Osteocyte (in vitro differentiated cells): Measurements from ENCODE around the gene DYNC1LI2. TPM values are rescaled to one million over a fixed set of nuclear protein-coding genes. Genes with fewer than 3 reads are reported as not detected.

ENCODE experiments used
- DNase-seq: peaks from one replicate; pipeline ENCODE4 v3.0.0; 2021; ENCODE audit warnings: mixed read lengths; ENCODE audit not compliant: unreplicated experiment; ENCODE audit errors: extremely low spot score
- H3K27ac Mint-ChIP-seq: one replicate; pipeline ENCODE4 v1.8.0; 2021; ENCODE audit warnings: mild to moderate bottlenecking, mixed read lengths; ENCODE audit not compliant: unreplicated experiment
- H3K27me3 Mint-ChIP-seq: one replicate; pipeline ENCODE4 v1.8.0; 2021; ENCODE audit warnings: mixed read lengths; ENCODE audit not compliant: unreplicated experiment
- H3K36me3 Mint-ChIP-seq: one replicate; pipeline ENCODE4 v1.8.0; 2021; ENCODE audit warnings: mixed read lengths; ENCODE audit not compliant: unreplicated experiment
- H3K4me1 Mint-ChIP-seq: one replicate; pipeline ENCODE4 v1.8.0; 2021; ENCODE audit warnings: mixed read lengths; ENCODE audit not compliant: unreplicated experiment
- H3K4me3 Mint-ChIP-seq: one replicate; pipeline ENCODE4 v1.8.0; 2021; ENCODE audit warnings: mild to moderate bottlenecking, moderate library complexity, mixed read lengths; ENCODE audit not compliant: unreplicated experiment
- H3K9me3 Mint-ChIP-seq: one replicate; pipeline ENCODE4 v1.8.0; 2021; ENCODE audit warnings: mixed read lengths; ENCODE audit not compliant: unreplicated experiment
- total RNA-seq: library from RNA; stranded (reverse); gene quantifications from 2 replicates; pipeline ENCODE4 v1.2.1, GENCODE V29; 2021
- TF ChIP-seq, protein P1 (sequence below): fragments of 200-600 bp; sonication (generic); IDR thresholded peaks from 2 replicates; pipeline ENCODE4 v1.5.0; 2021; ENCODE audit warnings: antibody characterized with exemption, mild to moderate bottlenecking, moderate library complexity

Gene DYNC1LI2
- total RNA-seq, 1 donor from 2014 or later: 151 TPM

DNA sequence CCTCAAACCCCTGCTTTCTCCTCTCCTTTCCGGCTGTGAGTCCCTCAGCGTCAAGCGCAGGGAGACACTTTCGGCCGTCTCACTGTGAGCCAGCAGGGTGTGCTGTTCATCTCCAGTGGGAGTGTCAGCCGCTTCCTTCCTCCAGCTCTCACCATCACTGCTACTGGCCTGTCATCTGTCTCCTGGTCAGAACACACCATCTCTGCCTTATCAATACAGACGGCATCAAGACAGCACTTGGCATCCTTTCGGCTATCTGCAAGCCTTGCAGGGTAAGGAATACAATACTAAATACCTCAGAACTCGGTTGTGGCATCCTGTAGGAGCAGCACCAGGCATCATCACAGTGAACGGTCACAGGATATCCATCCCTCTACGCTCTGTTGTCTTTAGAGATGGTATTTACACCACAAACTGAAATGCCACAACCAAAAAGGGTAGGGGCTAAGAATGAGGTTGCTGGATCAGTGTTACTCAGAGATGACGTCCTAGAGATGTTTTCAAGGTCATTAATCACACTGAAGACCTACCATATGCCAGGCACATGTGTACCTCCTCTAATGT lies 34.2 kb downstream of the DYNC1LI2 start:
- Mint-ChIP-seq H3K36me3 (peaks cover 20% of the 10 kb centered on the region), H3K9me3 (no peaks in the 10 kb centered on the region), H3K27me3 (no peaks in the 10 kb centered on the region), H3K27ac (no peak overlapping the region), H3K4me1 (peaks cover 7% of the 10 kb centered on the region), H3K4me3 (no peak overlapping the region)
- no peak for DNase-seq
- TF ChIP-seq, protein P1, sequence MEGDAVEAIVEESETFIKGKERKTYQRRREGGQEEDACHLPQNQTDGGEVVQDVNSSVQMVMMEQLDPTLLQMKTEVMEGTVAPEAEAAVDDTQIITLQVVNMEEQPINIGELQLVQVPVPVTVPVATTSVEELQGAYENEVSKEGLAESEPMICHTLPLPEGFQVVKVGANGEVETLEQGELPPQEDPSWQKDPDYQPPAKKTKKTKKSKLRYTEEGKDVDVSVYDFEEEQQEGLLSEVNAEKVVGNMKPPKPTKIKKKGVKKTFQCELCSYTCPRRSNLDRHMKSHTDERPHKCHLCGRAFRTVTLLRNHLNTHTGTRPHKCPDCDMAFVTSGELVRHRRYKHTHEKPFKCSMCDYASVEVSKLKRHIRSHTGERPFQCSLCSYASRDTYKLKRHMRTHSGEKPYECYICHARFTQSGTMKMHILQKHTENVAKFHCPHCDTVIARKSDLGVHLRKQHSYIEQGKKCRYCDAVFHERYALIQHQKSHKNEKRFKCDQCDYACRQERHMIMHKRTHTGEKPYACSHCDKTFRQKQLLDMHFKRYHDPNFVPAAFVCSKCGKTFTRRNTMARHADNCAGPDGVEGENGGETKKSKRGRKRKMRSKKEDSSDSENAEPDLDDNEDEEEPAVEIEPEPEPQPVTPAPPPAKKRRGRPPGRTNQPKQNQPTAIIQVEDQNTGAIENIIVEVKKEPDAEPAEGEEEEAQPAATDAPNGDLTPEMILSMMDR: peak; percentile 43

DNA sequence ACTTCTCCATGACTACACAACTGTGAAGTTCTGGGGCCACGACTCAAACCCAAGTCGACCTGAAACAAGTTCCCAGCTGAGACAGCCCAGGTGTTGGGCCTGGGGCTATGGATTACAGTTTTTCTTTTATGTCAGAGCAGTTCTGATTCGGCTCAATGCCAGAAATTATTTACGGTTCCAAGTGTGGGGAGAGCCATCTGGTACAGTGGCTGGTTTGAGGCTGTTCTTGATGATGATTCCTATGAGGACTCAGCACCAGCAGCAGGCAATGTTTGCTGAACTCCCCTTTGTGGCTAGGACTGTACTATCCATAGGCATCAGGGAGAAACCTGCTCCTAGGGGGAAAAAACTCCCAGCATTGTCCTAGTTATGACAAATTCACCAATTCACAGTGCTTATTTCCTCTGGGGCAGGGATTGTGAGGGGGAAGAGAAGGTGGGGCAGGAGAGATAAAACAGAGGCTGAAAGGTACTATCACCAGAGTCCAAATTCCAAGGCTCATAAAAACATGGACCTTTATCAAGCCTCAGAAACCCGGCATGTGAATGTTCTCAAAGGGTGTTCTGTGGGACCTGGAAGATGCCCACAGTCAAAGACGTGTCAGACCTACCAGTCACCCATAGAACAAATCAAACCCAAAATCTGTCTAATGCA lies 36.6 kb downstream of the DYNC1LI2 start:
- peaks cover 4% of the 10 kb centered on the region for H3K4me1 Mint-ChIP-seq
- H3K27ac Mint-ChIP-seq: no peak overlapping the region
- TF ChIP-seq, protein P1: no peak
- DNase-seq: no peak
- no peak overlapping the region for H3K4me3 Mint-ChIP-seq
- H3K27me3 Mint-ChIP-seq: peaks cover 3% of the 10 kb centered on the region
- H3K36me3 Mint-ChIP-seq: peaks cover 8% of the 10 kb centered on the region
- no peaks in the 10 kb centered on the region for H3K9me3 Mint-ChIP-seq

DNA sequence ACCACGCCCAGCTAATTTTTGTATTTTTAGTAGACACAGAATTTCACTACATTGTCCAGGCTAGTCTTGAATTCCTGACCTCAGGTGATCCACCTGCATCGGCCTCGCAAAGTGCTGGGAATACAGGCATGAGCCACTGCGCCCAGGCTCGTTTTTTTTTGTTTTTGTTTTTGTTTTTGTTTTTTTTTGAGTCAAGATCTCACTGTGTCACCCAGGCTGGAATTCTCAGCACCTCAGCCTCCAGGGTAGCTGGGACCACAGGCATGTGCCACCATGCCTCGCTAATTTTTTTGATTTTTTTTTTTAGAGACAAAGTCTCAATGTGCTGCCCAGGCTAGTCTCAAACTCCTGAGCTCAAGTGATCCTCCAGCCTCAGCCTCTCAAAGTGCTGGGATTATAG lies 37.3 kb downstream of the DYNC1LI2 start:
- peaks cover 3% of the 10 kb centered on the region for H3K27me3 Mint-ChIP-seq
- H3K27ac Mint-ChIP-seq: no peak overlapping the region
- TF ChIP-seq, protein P1: no peak
- H3K36me3 Mint-ChIP-seq: peaks cover 4% of the 10 kb centered on the region
- no peaks in the 10 kb centered on the region for H3K9me3 Mint-ChIP-seq
- H3K4me1 Mint-ChIP-seq: peaks cover 4% of the 10 kb centered on the region
- DNase-seq: no peak
- H3K4me3 Mint-ChIP-seq: no peak overlapping the region

DNA sequence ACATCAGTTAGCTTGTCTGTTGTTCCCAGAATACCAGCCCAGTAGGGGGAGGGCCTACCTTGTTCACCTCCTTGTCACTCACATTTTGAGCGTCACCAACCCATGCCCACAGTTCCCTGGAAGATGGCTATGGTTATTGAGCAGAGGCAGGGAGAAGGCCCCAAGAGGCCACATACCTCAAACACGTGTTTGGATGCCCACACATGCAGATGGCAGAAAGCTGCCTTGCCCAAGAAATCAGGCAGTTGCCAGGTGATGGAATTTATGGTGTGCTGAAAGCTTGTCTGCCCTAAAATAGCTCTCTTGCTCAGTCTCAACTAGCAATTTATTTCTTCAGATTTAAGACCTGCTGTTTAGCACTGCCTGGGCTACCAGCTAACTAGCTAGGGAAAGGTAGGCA lies 38.3 kb downstream of the DYNC1LI2 start:
- no peak for DNase-seq
- peaks cover 3% of the 10 kb centered on the region for H3K36me3 Mint-ChIP-seq
- H3K4me3 Mint-ChIP-seq: no peak overlapping the region
- no peaks in the 10 kb centered on the region for H3K9me3 Mint-ChIP-seq
- H3K27ac Mint-ChIP-seq: no peak overlapping the region
- TF ChIP-seq, protein P1: no peak
- H3K4me1 Mint-ChIP-seq: peaks cover 4% of the 10 kb centered on the region
- peaks cover 8% of the 10 kb centered on the region for H3K27me3 Mint-ChIP-seq

DNA sequence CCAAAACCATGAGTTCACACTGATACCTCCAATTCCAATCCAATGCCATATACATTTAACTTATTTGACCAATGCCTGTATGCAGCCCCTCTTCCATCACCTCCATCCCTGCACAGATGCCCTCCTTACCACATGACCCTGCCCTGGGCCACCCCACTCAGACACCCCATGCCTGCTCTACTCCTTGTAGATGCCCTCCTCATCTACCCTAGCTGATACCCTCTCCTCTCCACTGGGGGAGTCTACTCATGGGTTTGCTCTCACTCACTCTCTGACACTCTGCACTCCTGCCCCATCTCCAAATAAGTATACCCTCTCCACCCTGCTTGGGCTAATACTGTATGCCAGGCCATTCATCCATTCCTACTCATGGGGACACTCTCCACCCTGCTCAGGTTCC lies 38.9 kb downstream of the DYNC1LI2 start:
- Mint-ChIP-seq H3K27me3 (peaks cover 10% of the 10 kb centered on the region), H3K27ac (no peak overlapping the region), H3K4me3 (no peak overlapping the region), H3K36me3 (no peaks in the 10 kb centered on the region), H3K9me3 (no peaks in the 10 kb centered on the region), H3K4me1 (peaks cover 4% of the 10 kb centered on the region)
- TF ChIP-seq, protein P1: no peak
- DNase-seq: no peak
